K562 treated with DMSO at 1 percent for 24 hours (cell line): ENCODE data around the gene PRF1. TPM values are rescaled to one million over a fixed set of nuclear protein-coding genes. Genes with fewer than 3 reads are reported as not detected.

Experiments used
- total RNA-seq: library from RNA; unstranded; fragments of 300-600 nt; gene quantifications from 2 replicates; pipeline ENCODE4 v1.2.3, GENCODE V29; 2022; ENCODE audit warnings: low read depth; ENCODE audit not compliant: insufficient read depth

Gene PRF1
- 6.8 and 8.3 TPM in 2 replicates for total RNA-seq

DNA sequence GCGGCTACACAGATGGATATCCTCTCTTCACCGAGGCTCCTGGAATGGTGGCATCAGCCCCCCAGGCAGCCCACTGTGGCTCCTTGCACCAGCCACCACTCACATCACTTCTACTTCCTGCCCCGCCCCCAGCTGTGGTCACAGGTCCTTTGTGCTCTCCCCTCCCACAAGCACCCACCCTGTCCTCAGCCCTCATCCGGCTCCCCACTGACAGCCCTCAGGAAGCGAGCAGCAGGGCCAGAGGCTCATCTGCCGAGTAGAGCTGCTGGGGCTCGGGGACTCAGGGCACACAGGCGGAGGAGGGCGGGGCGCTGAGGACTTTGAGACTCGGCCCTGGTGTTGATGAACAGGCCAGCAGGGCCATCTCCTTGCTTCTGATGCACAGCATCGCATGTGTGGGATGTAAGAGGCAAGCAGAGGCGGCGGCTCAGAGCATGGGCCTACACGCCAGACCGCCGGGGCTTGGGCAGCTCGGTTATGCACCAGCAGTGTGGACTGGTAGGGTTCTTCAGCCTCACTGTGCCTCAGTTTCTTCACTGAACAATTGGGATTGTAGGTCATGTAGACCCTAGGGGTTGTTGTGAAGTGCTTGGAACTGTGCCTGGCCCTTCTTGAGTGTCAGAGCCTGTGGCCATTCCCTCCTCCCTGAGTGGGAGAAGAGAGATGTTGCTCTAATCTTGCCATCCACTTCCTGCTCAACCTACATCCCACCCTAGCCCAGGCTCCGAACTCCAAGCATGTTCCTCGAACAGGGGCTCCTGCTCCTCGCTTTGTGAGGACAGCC is at the start of gene PRF1:
TSS of gene PRF1 (minus strand) at position 77 of the 784 bp plus-strand sequence. CDS start 1,839 bp downstream, outside the sequence.

Other genes with a start within 250 kb of the PRF1 start
- gene LRRC20, start 220.1 kb downstream of the PRF1 start, total RNA-seq = 24.3 and 30.5 TPM in 2 replicates
- gene EIF4EBP2, start 198.6 kb downstream of the PRF1 start, total RNA-seq = 42.8 and 52.4 TPM in 2 replicates
- not detected in 2 replicates for gene NODAL, start 161.1 kb downstream of the PRF1 start, total RNA-seq
- 0.08 and 0.13 TPM in 2 replicates for gene PALD1, start 124.0 kb downstream of the PRF1 start, total RNA-seq
- gene ADAMTS14, start 69.8 kb upstream of the PRF1 start, total RNA-seq = 37.5 and 50.6 TPM in 2 replicates
- gene TBATA, start 182.6 kb upstream of the PRF1 start, total RNA-seq = not detected in 2 replicates
- 11.1 and 14.7 TPM in 2 replicates for gene SGPL1, start 213.2 kb upstream of the PRF1 start, total RNA-seq